GM23248 (cell line): Measurements from ENCODE around the gene PLAAT3. TPM values are rescaled to one million over a fixed set of nuclear protein-coding genes. Genes with fewer than 3 reads are reported as not detected.
"Not testable (repeated sequence)": the region's sequence is repeated elsewhere in the genome, so short reads cannot be mapped to it uniquely, and the experiment has no call there.

Experiments used
- DNase-seq: peaks from one replicate; pipeline ENCODE4 v3.0.0-alpha.2; 2015
- H2AFZ ChIP-seq: fragments of 200-600 bp; sonication (generic); 2 replicates; pipeline ENCODE4 v1.6.1; 2016; ENCODE audit warnings: antibody characterized with exemption
- H3F3A ChIP-seq: fragments of 200-600 bp; sonication (generic); 2 replicates; pipeline ENCODE4 v1.6.1; 2016; ENCODE audit warnings: mild to moderate bottlenecking, antibody characterized with exemption, mixed run types; ENCODE audit not compliant: insufficient read depth
- H3K27ac ChIP-seq: fragments of 200-600 bp; sonication (generic); 2 replicates; pipeline ENCODE4 v1.5.1; 2016; ENCODE audit warnings: mild to moderate bottlenecking
- H3K27me3 ChIP-seq: fragments of 200-600 bp; sonication (generic); replicated peaks from 2 replicates; pipeline ENCODE4 v1.6.1; 2016; ENCODE audit warnings: mild to moderate bottlenecking; ENCODE audit not compliant: insufficient read depth
- H3K36me3 ChIP-seq: fragments of 200-600 bp; sonication (generic); 2 replicates; pipeline ENCODE4 v1.6.1; 2016; ENCODE audit warnings: low read depth, mild to moderate bottlenecking
- H3K4me1 ChIP-seq: fragments of 200-600 bp; sonication (generic); 2 replicates; pipeline ENCODE4 v1.6.1; 2016; ENCODE audit warnings: mild to moderate bottlenecking; ENCODE audit not compliant: insufficient read depth
- H3K4me2 ChIP-seq: fragments of 200-600 bp; sonication (generic); one replicate; pipeline ENCODE4 v1.6.1; 2016; ENCODE audit warnings: mild to moderate bottlenecking; ENCODE audit not compliant: unreplicated experiment
- H3K4me3 ChIP-seq: fragments of 200-600 bp; sonication (generic); 2 replicates; pipeline ENCODE4 v1.5.1; 2016; ENCODE audit warnings: mild to moderate bottlenecking
- H3K79me2 ChIP-seq: fragments of 200-600 bp; sonication (generic); 2 replicates; pipeline ENCODE4 v1.6.1; 2016; ENCODE audit warnings: mild to moderate bottlenecking; ENCODE audit not compliant: insufficient read depth
- H3K9ac ChIP-seq: fragments of 200-600 bp; sonication (generic); 2 replicates; pipeline ENCODE4 v1.6.1; 2016; ENCODE audit warnings: mild to moderate bottlenecking
- H3K9me2 ChIP-seq: fragments of 200-600 bp; sonication (generic); 2 replicates; pipeline ENCODE4 v1.6.1; 2016; ENCODE audit warnings: mixed run types, mild to moderate bottlenecking, moderate library complexity; ENCODE audit not compliant: insufficient read depth
- H3K9me3 ChIP-seq: fragments of 200-600 bp; sonication (generic); one replicate; pipeline ENCODE4 v1.6.1; 2017; ENCODE audit warnings: low read depth
- H4K20me1 ChIP-seq: fragments of 200-600 bp; sonication (generic); 2 replicates; pipeline ENCODE4 v1.6.0; 2016; ENCODE audit not compliant: insufficient read depth
- EZH2 ChIP-seq: fragments of 200-600 bp; sonication (generic); IDR thresholded peaks from 2 replicates; pipeline ENCODE4 v1.6.1; 2018; ENCODE audit warnings: antibody characterized with exemption, mild to moderate bottlenecking; ENCODE audit not compliant: insufficient read depth, poor library complexity, severe bottlenecking
- EZH2phosphoT487 ChIP-seq: fragments of 200-600 bp; sonication (generic); IDR thresholded peaks from 2 replicates; pipeline ENCODE4 v1.6.1; 2018; ENCODE audit warnings: antibody characterized with exemption, moderate library complexity, mild to moderate bottlenecking, low read depth; ENCODE audit not compliant: insufficient read depth
- WGBS, 2 experiments: methylation state at CpG; one replicate each; pipeline ENCODE4 v1.1.6; 2015 to 2017; ENCODE audit warnings: low lambda C conversion rate in 2 of 2, low coverage in 1 of 2; ENCODE audit errors: missing lambda C conversion rate in 2 of 2; 5-methylcytosine and 5-hydroxymethylcytosine counted together
- in situ Hi-C: fragments of 300-500 bp; cut with MboI; formaldehyde crosslinking; loops from 2 replicates; pipeline ENCODE4 v1.15.0; 2020
- polyA plus RNA-seq: library from polyadenylated mRNA; unstranded; fragments of >200 nt; fragmentation: Nextera tagmentation; extraction: Ambion mirVana; gene quantifications from 2 replicates; pipeline ENCODE4 v1.2.1, GENCODE V29; 2016
- total RNA-seq: library from RNA; depleted of rRNA; stranded (reverse); fragments of >200 nt; shearing (Covaris generic); gene quantifications from 2 replicates; pipeline ENCODE4 v1.2.3, GENCODE V29; 2014

The PLAAT3 gene
- total and polyA plus RNA-seq, 2 experiments from 2014 or later = 4.3 to 4.9 TPM

DNA sequence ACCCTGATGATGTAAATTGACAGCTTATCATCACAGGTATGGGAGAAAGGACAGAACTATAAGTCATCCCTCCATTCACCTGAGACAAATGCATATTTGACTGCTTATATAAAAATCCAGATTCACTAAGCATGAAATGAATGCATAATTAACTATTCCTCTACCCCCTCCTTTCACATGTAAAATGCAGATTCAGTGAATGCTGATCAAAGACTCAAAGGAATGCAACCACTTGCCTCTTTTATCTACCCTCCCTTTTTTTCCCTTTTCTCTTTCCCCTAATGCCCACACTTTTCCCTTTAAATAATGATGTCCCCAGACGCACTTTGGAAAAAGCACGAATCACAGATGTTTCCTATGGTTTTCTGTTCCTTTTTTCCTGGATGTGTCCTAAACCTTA lies 82.1 kb downstream of the PLAAT3 start:
- no peaks in the 10 kb centered on the region for H3K79me2 ChIP-seq
- H3K36me3 ChIP-seq = no peaks in the 10 kb centered on the region
- H2AFZ ChIP-seq = no peak overlapping the region
- H4K20me1 ChIP-seq = no peaks in the 10 kb centered on the region
- H3K9me2 ChIP-seq = no peaks in the 10 kb centered on the region
- no peaks in the 10 kb centered on the region for H3K27me3 ChIP-seq
- 0 out of 2 replicates have a peak, but pooled peaks cover 3% of the 10 kb centered on the region for H3K4me1 ChIP-seq
- no peak overlapping the region for H3K27ac ChIP-seq
- no peak overlapping the region for H3K9ac ChIP-seq
- TF ChIP-seq EZH2phosphoT487 = no peak
- no peak for TF ChIP-seq EZH2
- DNase-seq = no peak
- H3K9me3 ChIP-seq = no peaks in the 10 kb centered on the region
- H3F3A ChIP-seq = no peaks in the 10 kb centered on the region
- WGBS, 2 experiments = 85 to 92% methylated on average over 2 of the region's 2 CpGs
- no peak overlapping the region for H3K4me3 ChIP-seq
- H3K4me2 ChIP-seq = no peak overlapping the region
- in situ Hi-C loops = no loop called here

DNA sequence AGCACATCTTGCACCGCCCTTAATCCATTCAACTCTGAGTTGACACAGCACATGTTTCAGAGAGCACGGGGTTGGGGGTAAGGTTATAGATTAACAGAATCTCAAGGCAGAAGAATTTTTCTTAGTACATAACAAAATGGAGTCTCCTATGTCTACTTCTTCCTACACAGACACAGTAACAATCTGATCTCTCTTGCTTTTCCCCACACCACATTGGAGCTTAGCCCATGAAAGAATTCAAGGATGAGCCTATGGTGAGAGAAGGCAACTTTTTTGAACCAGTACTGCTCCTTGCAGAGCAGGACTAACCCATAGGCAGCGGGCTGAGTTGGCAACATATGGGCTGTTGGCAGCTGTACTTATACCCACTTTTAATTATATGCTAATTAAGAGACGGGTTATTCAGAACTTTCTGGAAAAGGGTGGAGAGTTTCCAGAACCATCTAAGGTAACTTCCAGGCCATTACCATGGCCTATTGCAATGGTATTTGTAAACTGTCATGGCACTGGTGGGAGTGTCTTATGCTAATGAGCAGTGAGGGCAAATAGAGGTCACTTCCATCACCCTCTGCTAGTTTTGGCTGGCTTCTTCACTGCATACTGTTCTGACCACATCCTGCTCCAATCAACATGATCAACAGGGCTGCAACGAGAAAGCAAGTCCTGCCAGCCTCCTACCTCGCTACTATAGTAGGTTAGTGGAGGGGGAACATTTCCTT lies 83.0 kb downstream of the PLAAT3 start:
- H3K9me2 ChIP-seq, H2AFZ ChIP-seq, H3K27ac ChIP-seq, H3F3A ChIP-seq, H4K20me1 ChIP-seq, H3K27me3 ChIP-seq, H3K79me2 ChIP-seq, H3K9ac ChIP-seq, H3K9me3 ChIP-seq, H3K4me1 ChIP-seq, H3K36me3 ChIP-seq, in situ Hi-C loops, H3K4me3 ChIP-seq: not testable (repeated sequence)
- H3K4me2 ChIP-seq = peak overlapping the region; percentile 3
- DNase-seq = peak; percentile 61
- WGBS, 2 experiments = 59 to 66% methylated on average over 4 to 5 of the region's 6 CpGs

DNA sequence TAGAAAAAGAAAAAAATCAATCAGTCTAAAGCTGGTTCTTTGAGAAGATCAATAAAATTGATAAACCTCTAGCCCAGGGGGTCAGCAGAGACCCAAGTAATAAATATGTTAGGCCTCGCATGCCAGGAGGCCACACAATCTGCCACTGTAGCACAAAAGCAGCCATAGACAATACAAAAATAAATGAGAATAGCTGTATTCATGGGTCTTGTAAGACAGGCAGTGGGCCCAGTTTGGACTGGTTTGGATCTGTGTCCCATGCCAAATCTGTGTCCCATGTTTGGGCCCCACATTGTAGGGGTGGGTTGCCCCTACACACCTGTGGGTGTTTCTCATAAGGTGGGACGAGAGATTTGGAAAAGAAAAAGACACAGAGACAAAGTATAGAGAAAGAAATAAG lies 84.2 kb downstream of the PLAAT3 start:
- Histone ChIP-seq H3K27ac (no peak overlapping the region), H3K4me1 (no peaks in the 10 kb centered on the region), H2AFZ (no peak overlapping the region), H3F3A (no peaks in the 10 kb centered on the region), H3K79me2 (no peaks in the 10 kb centered on the region), H3K4me2 (no peak overlapping the region), H3K9me3 (no peaks in the 10 kb centered on the region), H3K9me2 (no peaks in the 10 kb centered on the region), H4K20me1 (no peaks in the 10 kb centered on the region), H3K27me3 (no peaks in the 10 kb centered on the region), H3K9ac (no peak overlapping the region), H3K4me3 (no peak overlapping the region), H3K36me3 (no peaks in the 10 kb centered on the region)
- 62 to 77% methylated on average over 2 of the region's 2 CpGs for WGBS, 2 experiments
- DNase-seq = no peak
- TF ChIP-seq EZH2phosphoT487 (no peak), EZH2 (no peak)
- in situ Hi-C loops = no loop called here

DNA sequence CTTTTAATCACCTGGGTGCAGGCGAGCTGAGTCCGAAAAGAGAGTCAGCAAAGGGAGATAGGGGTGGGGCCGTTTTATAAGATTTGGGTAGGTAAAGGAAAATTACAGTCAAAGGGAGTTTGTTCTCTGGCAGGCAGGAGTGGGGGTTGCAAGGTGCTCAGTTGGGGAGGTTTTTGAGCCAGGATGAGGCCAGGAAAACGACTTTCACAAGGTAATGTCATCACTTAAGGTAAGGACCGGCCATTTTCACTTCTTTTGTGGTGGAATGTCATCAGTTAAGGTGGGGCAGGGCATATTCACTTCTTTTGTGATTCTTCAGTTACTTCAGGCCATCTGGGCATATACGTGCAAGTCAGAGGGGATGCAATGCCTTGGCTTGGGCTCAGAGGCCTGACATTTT lies 84.9 kb downstream of the PLAAT3 start:
- H3F3A ChIP-seq, H3K9me3 ChIP-seq, H3K27ac ChIP-seq, H3K4me1 ChIP-seq, H2AFZ ChIP-seq, H3K4me2 ChIP-seq, H3K4me3 ChIP-seq, H3K79me2 ChIP-seq, H3K36me3 ChIP-seq, in situ Hi-C loops, H3K9ac ChIP-seq, DNase-seq, H3K27me3 ChIP-seq, H4K20me1 ChIP-seq, H3K9me2 ChIP-seq: not testable (repeated sequence)
- 45 to 47% methylated on average over 6 of the region's 6 CpGs for WGBS, 2 experiments

DNA sequence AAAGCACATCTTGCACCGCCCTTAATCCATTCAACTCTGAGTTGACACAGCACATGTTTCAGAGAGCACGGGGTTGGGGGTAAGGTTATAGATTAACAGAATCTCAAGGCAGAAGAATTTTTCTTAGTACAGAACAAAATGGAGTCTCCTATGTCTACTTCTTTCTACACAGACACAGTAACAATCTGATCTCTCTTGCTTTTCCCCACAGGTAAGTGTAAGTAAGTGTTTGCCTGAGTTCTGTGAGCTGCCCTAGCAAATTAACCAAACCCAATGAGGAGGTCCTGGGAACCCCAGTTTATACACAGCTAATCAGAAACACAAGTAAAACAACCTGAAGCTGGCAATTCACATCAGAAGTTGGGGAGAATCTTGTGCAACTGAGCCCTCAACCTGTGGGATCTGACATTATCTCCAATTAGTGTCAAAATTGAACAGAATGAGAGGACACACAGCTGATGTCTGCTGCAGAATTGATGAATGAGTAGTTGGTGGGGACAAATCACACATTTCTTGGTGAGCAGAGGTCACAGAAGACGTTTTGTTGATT lies 85.4 kb downstream of the PLAAT3 start:
- H3K9me2 ChIP-seq, H3F3A ChIP-seq, H3K4me3 ChIP-seq, H3K4me1 ChIP-seq, H3K9me3 ChIP-seq, H3K79me2 ChIP-seq, H2AFZ ChIP-seq, H3K36me3 ChIP-seq, H3K27me3 ChIP-seq, H4K20me1 ChIP-seq, DNase-seq, H3K9ac ChIP-seq, in situ Hi-C loops, H3K4me2 ChIP-seq, H3K27ac ChIP-seq: not testable (repeated sequence)
- 25 to 49% methylated on average over 1 of the region's 3 CpGs for WGBS, 2 experiments

DNA sequence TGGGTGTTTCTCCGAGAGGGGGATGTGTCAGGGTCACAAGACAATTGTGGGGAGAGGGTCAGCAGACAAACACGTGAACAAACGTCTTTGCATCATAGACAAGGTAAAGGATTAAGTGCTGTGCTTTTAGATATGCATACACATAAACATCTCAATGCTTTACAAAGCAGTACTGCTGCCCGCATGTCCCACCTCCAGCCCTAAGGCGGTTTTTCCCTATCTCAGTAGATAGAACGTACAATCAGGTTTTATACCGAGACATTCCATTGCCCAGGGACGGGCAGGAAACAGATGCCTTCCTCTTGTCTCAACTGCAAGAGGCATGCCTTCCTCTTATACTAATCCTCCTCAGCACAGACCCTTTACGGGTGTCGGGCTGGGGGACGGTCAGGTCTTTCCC lies 86.1 kb downstream of the PLAAT3 start:
- H3K9me3 ChIP-seq, H3K4me3 ChIP-seq, H3K27ac ChIP-seq, H3K9me2 ChIP-seq, H3K4me1 ChIP-seq, H2AFZ ChIP-seq, H3K27me3 ChIP-seq, H3K79me2 ChIP-seq, H3K36me3 ChIP-seq, DNase-seq, H4K20me1 ChIP-seq, H3K9ac ChIP-seq, H3F3A ChIP-seq, in situ Hi-C loops, H3K4me2 ChIP-seq: not testable (repeated sequence)
- 23 to 36% methylated on average over 8 of the region's 11 CpGs for WGBS, 2 experiments
